BE2C (cell line): ENCODE measurements around the gene NCMAP.

Experiments used
- DNase-seq: peaks from one replicate; pipeline ENCODE4 v3.0.0-alpha.2; 2020
- H3K27me3 ChIP-seq: fragments of 250-450 bp; sonication (Bioruptor Pico); 2 replicates; pipeline ENCODE4 v1.5.1; 2020; ENCODE audit warnings: mild to moderate bottlenecking
- H3K36me3 ChIP-seq: fragments of 250-450 bp; sonication (Bioruptor Pico); 2 replicates; pipeline ENCODE4 v1.5.1; 2020; ENCODE audit warnings: mild to moderate bottlenecking
- H3K4me1 ChIP-seq: fragments of 250-450 bp; sonication (Bioruptor Pico); 2 replicates; pipeline ENCODE4 v1.5.1; 2020
- H3K4me3 ChIP-seq: 2 replicates; pipeline ENCODE4 v1.5.1; 2011; ENCODE audit warnings: low read depth, low read length
- H3K9me3 ChIP-seq: fragments of 250-450 bp; sonication (Bioruptor Pico); 2 replicates; pipeline ENCODE4 v1.5.1; 2020
- TF ChIP-seq, protein P1 (sequence below): IDR thresholded peaks from 2 replicates; pipeline ENCODE4 v1.5.1; 2012; ENCODE audit warnings: mild to moderate bottlenecking, low read depth, low read length

The NCMAP gene

DNA sequence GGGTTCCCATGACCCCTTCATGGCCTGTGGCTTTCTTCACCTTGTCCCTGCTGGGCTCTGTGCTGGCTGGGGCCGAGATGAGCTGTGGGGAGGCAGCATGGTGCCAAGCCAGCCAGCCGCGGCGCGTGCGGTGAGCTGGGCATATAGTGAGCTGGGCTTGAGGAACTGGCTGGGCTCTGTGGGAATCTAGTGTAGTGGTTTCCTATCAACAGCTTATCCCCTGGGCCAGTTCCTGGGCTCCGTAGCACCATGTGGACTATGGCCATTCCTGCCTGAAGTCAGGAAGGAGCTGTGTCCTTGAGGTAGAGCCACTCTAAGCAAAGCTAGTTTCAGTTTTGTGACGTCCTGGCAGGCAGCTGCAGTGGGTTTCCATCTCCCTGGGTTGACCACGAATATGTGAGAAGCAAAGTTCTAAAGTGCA lies 1.8 kb downstream of the NCMAP start:
- Histone ChIP-seq H3K9me3 (no peaks in the 10 kb centered on the region), H3K4me3 (no peak overlapping the region), H3K27me3 (peaks cover 14% of the 10 kb centered on the region), H3K4me1 (no peaks in the 10 kb centered on the region), H3K36me3 (no peaks in the 10 kb centered on the region)
- TF ChIP-seq, protein P1, sequence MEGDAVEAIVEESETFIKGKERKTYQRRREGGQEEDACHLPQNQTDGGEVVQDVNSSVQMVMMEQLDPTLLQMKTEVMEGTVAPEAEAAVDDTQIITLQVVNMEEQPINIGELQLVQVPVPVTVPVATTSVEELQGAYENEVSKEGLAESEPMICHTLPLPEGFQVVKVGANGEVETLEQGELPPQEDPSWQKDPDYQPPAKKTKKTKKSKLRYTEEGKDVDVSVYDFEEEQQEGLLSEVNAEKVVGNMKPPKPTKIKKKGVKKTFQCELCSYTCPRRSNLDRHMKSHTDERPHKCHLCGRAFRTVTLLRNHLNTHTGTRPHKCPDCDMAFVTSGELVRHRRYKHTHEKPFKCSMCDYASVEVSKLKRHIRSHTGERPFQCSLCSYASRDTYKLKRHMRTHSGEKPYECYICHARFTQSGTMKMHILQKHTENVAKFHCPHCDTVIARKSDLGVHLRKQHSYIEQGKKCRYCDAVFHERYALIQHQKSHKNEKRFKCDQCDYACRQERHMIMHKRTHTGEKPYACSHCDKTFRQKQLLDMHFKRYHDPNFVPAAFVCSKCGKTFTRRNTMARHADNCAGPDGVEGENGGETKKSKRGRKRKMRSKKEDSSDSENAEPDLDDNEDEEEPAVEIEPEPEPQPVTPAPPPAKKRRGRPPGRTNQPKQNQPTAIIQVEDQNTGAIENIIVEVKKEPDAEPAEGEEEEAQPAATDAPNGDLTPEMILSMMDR: no peak
- no peak for DNase-seq

DNA sequence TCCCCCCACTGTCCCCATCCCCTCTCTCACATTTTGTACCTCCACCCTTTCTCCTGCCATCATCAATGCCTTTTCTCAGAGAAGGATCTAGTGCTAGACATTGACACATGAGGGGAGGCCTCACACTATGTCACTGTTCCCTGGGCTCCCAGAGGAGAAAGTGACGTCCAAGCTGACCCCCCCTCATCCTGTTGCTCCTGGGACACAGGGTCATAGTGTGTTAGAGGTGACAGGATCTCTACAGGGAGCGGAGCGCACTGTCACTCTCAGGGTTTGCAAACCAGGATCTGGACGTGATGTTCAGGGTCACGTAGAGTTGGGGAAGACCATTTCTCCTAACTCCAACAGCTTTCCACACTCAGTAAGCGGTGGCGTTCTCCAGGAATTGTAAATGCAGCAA lies 2.6 kb downstream of the NCMAP start:
- Histone ChIP-seq H3K27me3 (peaks cover 14% of the 10 kb centered on the region), H3K4me3 (no peak overlapping the region), H3K4me1 (no peaks in the 10 kb centered on the region), H3K9me3 (no peaks in the 10 kb centered on the region), H3K36me3 (no peaks in the 10 kb centered on the region)
- DNase-seq: no peak
- TF ChIP-seq, protein P1: no peak

DNA sequence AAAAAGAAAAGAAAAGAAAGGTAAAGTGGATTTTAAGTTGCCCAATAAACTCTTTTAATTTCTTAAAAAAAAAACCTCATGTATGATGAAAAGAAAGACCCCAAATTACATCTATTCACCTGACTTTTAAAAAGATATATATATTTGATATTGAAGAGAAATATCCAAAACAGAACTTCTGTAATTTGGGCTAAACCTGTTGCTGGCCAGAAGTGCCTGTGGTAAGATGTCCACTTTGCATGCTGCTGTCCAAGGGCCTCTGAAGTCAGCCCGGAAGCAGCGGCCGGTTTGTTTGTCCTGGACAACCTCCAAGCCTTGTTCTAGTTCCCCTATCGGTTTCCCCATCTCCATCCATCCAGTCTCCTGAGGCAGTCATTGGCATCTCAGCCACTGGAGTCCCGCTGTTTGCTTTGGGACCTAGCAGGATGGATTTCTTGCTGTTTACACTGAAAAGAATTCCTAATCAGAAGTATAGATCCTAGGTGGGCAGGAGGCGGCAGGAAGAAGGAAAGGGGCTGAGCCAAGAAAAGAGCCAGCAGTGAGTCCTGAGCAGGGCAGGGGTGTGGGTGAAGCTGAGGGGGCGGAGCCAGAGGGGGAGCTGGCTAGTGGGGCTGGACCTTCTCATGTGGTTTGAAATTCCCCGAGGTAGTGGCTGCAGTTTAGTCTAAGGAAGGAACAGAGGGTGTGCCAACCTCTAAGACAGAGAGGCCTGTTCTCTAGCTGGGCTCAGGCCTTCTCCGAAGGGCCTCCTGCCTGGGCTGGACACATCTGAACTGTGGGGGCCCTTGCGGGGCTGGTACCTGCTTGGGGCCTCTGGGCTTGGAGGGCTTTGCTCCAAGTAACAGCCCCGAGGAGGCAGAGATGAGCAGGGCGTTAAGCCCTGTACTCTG lies 3.3 kb downstream of the NCMAP start:
- Histone ChIP-seq H3K4me1 (no peaks in the 10 kb centered on the region), H3K36me3 (no peaks in the 10 kb centered on the region), H3K9me3 (no peaks in the 10 kb centered on the region), H3K4me3 (no peak overlapping the region), H3K27me3 (peaks cover 14% of the 10 kb centered on the region)
- TF ChIP-seq, protein P1: no peak
- DNase-seq: no peak

DNA sequence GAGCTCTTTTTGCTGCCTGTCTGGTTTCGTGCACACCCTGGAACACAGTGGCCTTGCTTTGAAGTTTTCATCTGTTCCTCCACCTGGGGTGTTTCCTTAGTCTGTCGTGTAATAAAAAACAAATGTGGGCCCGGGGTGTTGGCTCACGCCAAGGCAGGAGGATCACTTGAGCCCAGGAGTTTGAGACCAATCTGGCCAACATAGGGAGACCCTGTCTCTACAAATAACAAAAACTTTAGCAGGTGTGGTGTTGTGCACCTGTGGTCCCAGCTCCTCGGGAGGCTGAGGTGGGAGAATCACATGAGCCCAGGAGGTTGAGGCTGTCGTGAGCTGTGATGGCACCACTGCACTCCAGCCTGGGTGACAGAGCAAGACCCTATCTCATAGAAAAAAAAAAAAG lies 4.5 kb downstream of the NCMAP start:
- Histone ChIP-seq H3K36me3 (no peaks in the 10 kb centered on the region), H3K4me3 (no peak overlapping the region), H3K4me1 (no peaks in the 10 kb centered on the region), H3K9me3 (no peaks in the 10 kb centered on the region), H3K27me3 (peaks cover 10% of the 10 kb centered on the region)
- DNase-seq: no peak
- TF ChIP-seq, protein P1: no peak

DNA sequence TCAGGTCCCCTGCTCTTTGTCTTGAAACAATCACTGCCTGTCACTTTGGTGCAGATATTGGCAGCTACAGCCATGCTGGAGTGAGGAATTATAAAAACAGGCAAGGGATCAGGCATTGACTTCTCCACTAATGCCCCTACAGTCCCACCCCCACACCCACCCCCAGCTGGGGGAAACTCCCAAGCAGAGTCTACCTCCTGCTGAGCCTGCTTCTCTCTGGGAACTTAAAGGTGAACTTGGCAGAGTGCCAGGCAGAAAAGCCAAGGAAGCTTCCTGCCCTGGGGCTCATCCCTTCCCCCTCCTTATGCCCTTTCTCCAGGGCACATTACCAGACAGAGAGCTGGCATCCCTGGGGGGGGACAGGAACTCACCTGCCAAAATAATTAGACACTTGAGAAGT lies 6.7 kb downstream of the NCMAP start:
- TF ChIP-seq, protein P1: no peak
- no peak for DNase-seq
- no peak overlapping the region for H3K4me3 ChIP-seq

DNA sequence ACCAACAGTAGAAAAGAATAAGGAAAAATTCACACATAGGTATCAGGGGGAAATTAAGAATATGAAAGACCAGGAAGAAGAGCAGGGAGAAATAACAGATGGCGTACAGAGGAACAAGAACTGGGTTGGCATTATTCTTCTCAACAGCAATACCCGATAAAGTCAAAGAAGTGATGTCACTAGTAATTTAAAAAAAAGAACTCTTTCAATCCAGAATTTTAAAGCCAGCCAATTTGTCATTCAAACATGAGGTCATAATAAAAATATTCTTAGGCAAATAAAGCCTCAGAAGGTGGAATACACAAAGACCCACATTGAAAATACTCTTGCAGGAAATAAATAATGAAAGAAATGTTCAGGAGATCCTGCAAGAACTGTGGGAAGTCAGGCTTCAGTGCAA lies 8.8 kb downstream of the NCMAP start:
- no peaks in the 10 kb centered on the region for H3K4me1 ChIP-seq
- TF ChIP-seq, protein P1: no peak
- no peaks in the 10 kb centered on the region for H3K36me3 ChIP-seq
- H3K4me3 ChIP-seq: no peak overlapping the region
- no peak for DNase-seq
- H3K9me3 ChIP-seq: no peaks in the 10 kb centered on the region
- no peaks in the 10 kb centered on the region for H3K27me3 ChIP-seq

More for the DNA sequence above, 6.7 kb downstream of the NCMAP start:
- no peaks in the 10 kb centered on the region for H3K4me1 ChIP-seq
- no peaks in the 10 kb centered on the region for H3K9me3 ChIP-seq
- H3K36me3 ChIP-seq: no peaks in the 10 kb centered on the region
- H3K27me3 ChIP-seq: no peaks in the 10 kb centered on the region
